Loucy (cell line): ENCODE data around the gene FKBP1B.

Experiments
- CTCF ChIP-seq: fragments of 200-600 bp; sonication (generic); conservative IDR thresholded peaks from 2 replicates; pipeline ENCODE4 v1.5.1; 2014; ENCODE audit warnings: mild to moderate bottlenecking, antibody characterized with exemption, low read length
- EZH2phosphoT487 ChIP-seq: fragments of 200-600 bp; IDR thresholded peaks from 2 replicates; pipeline ENCODE4 v1.6.1; 2018; ENCODE audit warnings: antibody characterized with exemption, mild to moderate bottlenecking, moderate library complexity, borderline replicate concordance

GRCh38 chr2:24084386-24085199 is 35.1 kb downstream of the FKBP1B start, which contains the start of gene TP53I3:
- TF ChIP-seq CTCF (peak; percentile 80), EZH2phosphoT487 (no peak)
